IMR-90 (cell line): ENCODE results near the gene C16orf87.

ENCODE experiments used
- CTCF ChIP-seq: conservative IDR thresholded peaks from 2 replicates; pipeline ENCODE4 v1.5.1; 2012; ENCODE audit warnings: mild to moderate bottlenecking, low read depth, low read length, improper control_type of control experiment
- POLR2A ChIP-seq: IDR thresholded peaks from 2 replicates; pipeline ENCODE4 v1.6.1; 2012; ENCODE audit warnings: mild to moderate bottlenecking, low read depth, low read length

DNA sequence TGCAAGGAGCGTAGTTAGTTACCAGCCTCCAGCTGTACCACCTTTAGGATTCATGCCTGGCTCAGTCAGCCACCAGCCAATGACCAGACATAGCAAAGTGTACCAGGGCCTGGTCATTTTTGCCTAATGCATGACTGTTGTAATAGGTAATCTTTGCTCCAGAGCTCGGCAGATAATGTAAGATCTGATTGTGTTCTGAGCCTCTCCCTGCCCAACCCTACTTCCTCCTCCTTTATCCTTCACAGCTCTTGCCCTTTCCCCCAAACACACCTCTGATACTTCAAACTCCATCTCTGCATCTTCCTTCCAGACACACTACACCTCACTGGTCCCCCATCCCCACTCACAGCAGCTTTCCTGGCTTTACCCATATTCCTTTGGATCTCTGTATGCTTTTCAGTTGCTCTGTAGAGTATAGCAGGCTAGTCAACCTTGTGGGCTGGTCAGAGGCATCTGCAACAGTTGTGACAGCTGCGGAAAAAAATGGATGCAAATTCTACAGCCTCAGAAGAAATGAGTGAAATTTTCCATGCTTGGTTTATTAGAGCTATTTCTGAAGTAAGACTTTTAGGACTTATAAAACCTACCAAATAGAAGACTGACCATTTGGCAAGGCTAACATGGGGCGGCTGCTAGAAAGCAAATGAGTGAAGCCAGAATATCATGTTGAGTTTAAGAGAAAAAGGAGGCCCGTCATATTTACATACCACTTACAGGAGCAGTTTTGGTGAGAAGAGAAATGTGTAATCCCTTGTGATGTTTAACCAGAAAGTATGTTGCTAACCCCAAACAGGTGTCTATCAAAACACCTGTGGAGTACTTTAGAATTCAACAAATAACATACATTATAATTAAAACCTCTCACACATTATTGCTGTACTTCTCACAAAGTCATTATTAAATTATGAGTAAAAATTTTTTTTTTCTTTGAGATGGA lies 19.9 kb upstream of the C16orf87 start:
- TF ChIP-seq CTCF = no peak
- no peak for TF ChIP-seq POLR2A
